GM23338 (cell line): Measurements from ENCODE around the gene AQP9. TPM values are rescaled to one million over a fixed set of nuclear protein-coding genes. Genes with fewer than 3 reads are reported as not detected.

ENCODE experiments used
- ATAC-seq: fragments of 200-7000 bp; cut with Tn5 transposase; 3 replicates; pipeline ENCODE4 v1.9.1; 2020
- DNase-seq: peaks from one replicate; pipeline ENCODE4 v3.0.0-alpha.2; 2015; ENCODE audit warnings: low spot score
- H2AFZ ChIP-seq: fragments of 200-600 bp; sonication (generic); 2 replicates; pipeline ENCODE4 v1.8.0; 2016; ENCODE audit warnings: antibody characterized with exemption, mild to moderate bottlenecking, moderate library complexity
- H3F3A ChIP-seq: fragments of 200-600 bp; sonication (generic); replicated peaks from 2 replicates; pipeline ENCODE4 v1.8.0; 2017; ENCODE audit warnings: antibody characterized with exemption, mixed run types, low read depth
- H3K27ac ChIP-seq: fragments of 200-600 bp; sonication (generic); 2 replicates; pipeline ENCODE4 v1.6.1; 2016; ENCODE audit warnings: low read depth
- H3K27me3 ChIP-seq: fragments of 200-600 bp; sonication (generic); 2 replicates; pipeline ENCODE4 v1.8.0; 2016; ENCODE audit warnings: mild to moderate bottlenecking, mixed run types, moderate library complexity; ENCODE audit not compliant: insufficient read depth
- H3K36me3 ChIP-seq: fragments of 200-600 bp; sonication (generic); 2 replicates; pipeline ENCODE4 v1.8.0; 2016; ENCODE audit warnings: mild to moderate bottlenecking; ENCODE audit not compliant: insufficient read depth
- H3K4me1 ChIP-seq: fragments of 200-600 bp; sonication (generic); 2 replicates; pipeline ENCODE4 v1.8.0; 2016; ENCODE audit warnings: mild to moderate bottlenecking, moderate library complexity; ENCODE audit not compliant: insufficient read depth
- H3K4me2 ChIP-seq: fragments of 200-600 bp; sonication (generic); 2 replicates; pipeline ENCODE4 v1.7.1; 2017; ENCODE audit warnings: mixed run types
- H3K4me3 ChIP-seq: fragments of 200-600 bp; sonication (generic); 2 replicates; pipeline ENCODE4 v1.6.1; 2016; ENCODE audit warnings: mixed run types
- H3K79me2 ChIP-seq: fragments of 200-600 bp; sonication (generic); replicated peaks from 2 replicates; pipeline ENCODE4 v1.8.0; 2017; ENCODE audit warnings: mild to moderate bottlenecking; ENCODE audit not compliant: insufficient read depth
- H3K9me2 ChIP-seq: fragments of 200-600 bp; sonication (generic); 2 replicates; pipeline ENCODE4 v1.8.0; 2017; ENCODE audit not compliant: insufficient read depth
- H4K20me1 ChIP-seq: fragments of 200-600 bp; sonication (generic); replicated peaks from 2 replicates; pipeline ENCODE4 v1.8.0; 2017; ENCODE audit warnings: mild to moderate bottlenecking; ENCODE audit not compliant: insufficient read depth
- H3K27ac Mint-ChIP-seq: 2 replicates; pipeline ENCODE4 v1.8.0; 2020; ENCODE audit warnings: inconsistent platforms, mild to moderate bottlenecking, moderate library complexity, mixed read lengths
- H3K27me3 Mint-ChIP-seq: 3 replicates; pipeline ENCODE4 v1.8.0; 2022; ENCODE audit warnings: low read depth, mild to moderate bottlenecking, moderate library complexity, mixed read lengths, inconsistent platforms; ENCODE audit not compliant: insufficient read depth, poor library complexity
- H3K36me3 Mint-ChIP-seq: 3 replicates; pipeline ENCODE4 v1.8.0; 2021; ENCODE audit warnings: low read depth, mild to moderate bottlenecking, inconsistent platforms, moderate library complexity, mixed read lengths
- H3K4me1 Mint-ChIP-seq: 3 replicates; pipeline ENCODE4 v1.8.0; 2020; ENCODE audit warnings: mild to moderate bottlenecking, inconsistent platforms, mixed read lengths
- H3K4me3 Mint-ChIP-seq: 3 replicates; pipeline ENCODE4 v1.8.0; 2021; ENCODE audit warnings: moderate library complexity, mild to moderate bottlenecking, inconsistent platforms, mixed read lengths
- H3K9me3 Mint-ChIP-seq: 3 replicates; pipeline ENCODE4 v1.8.0; 2020; ENCODE audit warnings: moderate library complexity, mild to moderate bottlenecking, inconsistent platforms, mixed read lengths
- CREB1 ChIP-seq: fragments of 250-450 bp; sonication (Bioruptor Pico); IDR thresholded peaks from 2 replicates; pipeline ENCODE4 v1.5.0; 2020; ENCODE audit warnings: low read depth, mild to moderate bottlenecking, moderate library complexity
- EZH2 ChIP-seq: fragments of 200-600 bp; sonication (generic); IDR thresholded peaks from one replicate; pipeline ENCODE4 v1.8.0; 2017; ENCODE audit warnings: antibody characterized with exemption, mild to moderate bottlenecking, low read depth; ENCODE audit not compliant: unreplicated experiment
- EZH2phosphoT487 ChIP-seq: fragments of 200-600 bp; sonication (generic); IDR thresholded peaks from one replicate; pipeline ENCODE4 v1.8.1; 2018; ENCODE audit warnings: antibody characterized with exemption; ENCODE audit not compliant: unreplicated experiment
- JUNB ChIP-seq: IDR thresholded peaks from one replicate; pipeline ENCODE4 v1.6.1; 2016; ENCODE audit warnings: antibody characterized with exemption; ENCODE audit not compliant: unreplicated experiment
- NANOG ChIP-seq: IDR thresholded peaks from 2 replicates; pipeline ENCODE4 v1.6.1; 2016; ENCODE audit warnings: antibody characterized with exemption, borderline replicate concordance
- POLR2AphosphoS5 ChIP-seq: IDR thresholded peaks from 2 replicates; pipeline ENCODE4 v1.6.1; 2016; ENCODE audit warnings: antibody characterized with exemption, low read depth
- STAT1 ChIP-seq: IDR thresholded peaks from one replicate; pipeline ENCODE4 v1.6.1; 2016; ENCODE audit warnings: antibody characterized with exemption; ENCODE audit not compliant: unreplicated experiment
- ZNF114 ChIP-seq: fragments of 250-450 bp; sonication (Bioruptor Pico); IDR thresholded peaks from 2 replicates; pipeline ENCODE4 v1.5.0; 2020; ENCODE audit warnings: mild to moderate bottlenecking, moderate library complexity
- ZNF331 ChIP-seq: fragments of 250-450 bp; sonication (Bioruptor Pico); IDR thresholded peaks from 2 replicates; pipeline ENCODE4 v1.5.0; 2020; ENCODE audit warnings: low read depth, mild to moderate bottlenecking, moderate library complexity
- polyA plus RNA-seq: library from polyadenylated mRNA; unstranded; fragments of >200 nt; fragmentation: Nextera tagmentation; extraction: Ambion mirVana; gene quantifications from 2 replicates; pipeline ENCODE4 v1.2.1, GENCODE V29; 2016
- total RNA-seq: library from RNA; depleted of rRNA; stranded (reverse); fragments of >200 nt; shearing (Covaris generic); gene quantifications from 2 replicates; pipeline ENCODE4 v1.2.3, GENCODE V29; 2014
- TF ChIP-seq, protein P1 (sequence below): IDR thresholded peaks from one replicate; pipeline ENCODE4 v1.6.1; 2018; ENCODE audit warnings: antibody characterized with exemption; ENCODE audit not compliant: unreplicated experiment
- TF ChIP-seq, protein P2 (sequence below): IDR thresholded peaks from 2 replicates; pipeline ENCODE4 v1.6.1; 2016; ENCODE audit warnings: antibody characterized with exemption
- TF ChIP-seq, protein P3 (sequence below), 2 experiments: fragments of 200-600 bp in 1 of 2; sonication (generic) in 1 of 2; conservative IDR thresholded peaks; 2 replicates each; pipeline versions ENCODE4 v1.5.1 to v1.6.1; 2016 to 2017; ENCODE audit warnings: antibody characterized with exemption in 2 of 2, low read depth in 2 of 2, mild to moderate bottlenecking in 2 of 2, moderate library complexity in 1 of 2

AQP9 gene
- total and polyA plus RNA-seq, 2 experiments from 2014 or later, result not detected

DNA sequence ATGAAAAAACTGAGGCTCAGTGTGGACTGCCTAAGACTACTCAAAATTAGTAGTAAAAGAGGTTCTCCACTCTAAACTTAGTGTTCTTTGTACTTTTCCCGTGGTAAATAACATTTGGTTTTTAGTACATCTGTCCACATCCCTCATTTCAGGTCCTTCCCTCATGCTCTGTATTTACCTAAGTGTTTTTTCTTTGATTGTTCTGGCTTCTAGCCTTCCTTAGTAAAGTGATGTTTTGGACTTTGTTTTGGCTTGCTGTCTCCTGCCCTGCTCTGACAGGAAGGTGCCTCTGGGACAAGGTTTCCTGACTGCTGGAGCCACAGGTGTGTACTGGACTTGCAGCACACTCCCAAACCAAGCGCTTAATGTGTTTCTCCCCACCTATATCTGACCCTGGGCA, 42.8 kb upstream of the AQP9 start (continued):
- TF ChIP-seq, protein P1, sequence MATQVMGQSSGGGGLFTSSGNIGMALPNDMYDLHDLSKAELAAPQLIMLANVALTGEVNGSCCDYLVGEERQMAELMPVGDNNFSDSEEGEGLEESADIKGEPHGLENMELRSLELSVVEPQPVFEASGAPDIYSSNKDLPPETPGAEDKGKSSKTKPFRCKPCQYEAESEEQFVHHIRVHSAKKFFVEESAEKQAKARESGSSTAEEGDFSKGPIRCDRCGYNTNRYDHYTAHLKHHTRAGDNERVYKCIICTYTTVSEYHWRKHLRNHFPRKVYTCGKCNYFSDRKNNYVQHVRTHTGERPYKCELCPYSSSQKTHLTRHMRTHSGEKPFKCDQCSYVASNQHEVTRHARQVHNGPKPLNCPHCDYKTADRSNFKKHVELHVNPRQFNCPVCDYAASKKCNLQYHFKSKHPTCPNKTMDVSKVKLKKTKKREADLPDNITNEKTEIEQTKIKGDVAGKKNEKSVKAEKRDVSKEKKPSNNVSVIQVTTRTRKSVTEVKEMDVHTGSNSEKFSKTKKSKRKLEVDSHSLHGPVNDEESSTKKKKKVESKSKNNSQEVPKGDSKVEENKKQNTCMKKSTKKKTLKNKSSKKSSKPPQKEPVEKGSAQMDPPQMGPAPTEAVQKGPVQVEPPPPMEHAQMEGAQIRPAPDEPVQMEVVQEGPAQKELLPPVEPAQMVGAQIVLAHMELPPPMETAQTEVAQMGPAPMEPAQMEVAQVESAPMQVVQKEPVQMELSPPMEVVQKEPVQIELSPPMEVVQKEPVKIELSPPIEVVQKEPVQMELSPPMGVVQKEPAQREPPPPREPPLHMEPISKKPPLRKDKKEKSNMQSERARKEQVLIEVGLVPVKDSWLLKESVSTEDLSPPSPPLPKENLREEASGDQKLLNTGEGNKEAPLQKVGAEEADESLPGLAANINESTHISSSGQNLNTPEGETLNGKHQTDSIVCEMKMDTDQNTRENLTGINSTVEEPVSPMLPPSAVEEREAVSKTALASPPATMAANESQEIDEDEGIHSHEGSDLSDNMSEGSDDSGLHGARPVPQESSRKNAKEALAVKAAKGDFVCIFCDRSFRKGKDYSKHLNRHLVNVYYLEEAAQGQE, result no peak
- TF ChIP-seq, protein P2, sequence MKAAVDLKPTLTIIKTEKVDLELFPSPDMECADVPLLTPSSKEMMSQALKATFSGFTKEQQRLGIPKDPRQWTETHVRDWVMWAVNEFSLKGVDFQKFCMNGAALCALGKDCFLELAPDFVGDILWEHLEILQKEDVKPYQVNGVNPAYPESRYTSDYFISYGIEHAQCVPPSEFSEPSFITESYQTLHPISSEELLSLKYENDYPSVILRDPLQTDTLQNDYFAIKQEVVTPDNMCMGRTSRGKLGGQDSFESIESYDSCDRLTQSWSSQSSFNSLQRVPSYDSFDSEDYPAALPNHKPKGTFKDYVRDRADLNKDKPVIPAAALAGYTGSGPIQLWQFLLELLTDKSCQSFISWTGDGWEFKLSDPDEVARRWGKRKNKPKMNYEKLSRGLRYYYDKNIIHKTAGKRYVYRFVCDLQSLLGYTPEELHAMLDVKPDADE, result no peak
- TF ChIP-seq ZNF331 (CRISPR knock-in tag), result no peak
- no peak for TF ChIP-seq POLR2AphosphoS5
- TF ChIP-seq NANOG, result no peak
- no peak for TF ChIP-seq STAT1
- TF ChIP-seq, protein P3, sequence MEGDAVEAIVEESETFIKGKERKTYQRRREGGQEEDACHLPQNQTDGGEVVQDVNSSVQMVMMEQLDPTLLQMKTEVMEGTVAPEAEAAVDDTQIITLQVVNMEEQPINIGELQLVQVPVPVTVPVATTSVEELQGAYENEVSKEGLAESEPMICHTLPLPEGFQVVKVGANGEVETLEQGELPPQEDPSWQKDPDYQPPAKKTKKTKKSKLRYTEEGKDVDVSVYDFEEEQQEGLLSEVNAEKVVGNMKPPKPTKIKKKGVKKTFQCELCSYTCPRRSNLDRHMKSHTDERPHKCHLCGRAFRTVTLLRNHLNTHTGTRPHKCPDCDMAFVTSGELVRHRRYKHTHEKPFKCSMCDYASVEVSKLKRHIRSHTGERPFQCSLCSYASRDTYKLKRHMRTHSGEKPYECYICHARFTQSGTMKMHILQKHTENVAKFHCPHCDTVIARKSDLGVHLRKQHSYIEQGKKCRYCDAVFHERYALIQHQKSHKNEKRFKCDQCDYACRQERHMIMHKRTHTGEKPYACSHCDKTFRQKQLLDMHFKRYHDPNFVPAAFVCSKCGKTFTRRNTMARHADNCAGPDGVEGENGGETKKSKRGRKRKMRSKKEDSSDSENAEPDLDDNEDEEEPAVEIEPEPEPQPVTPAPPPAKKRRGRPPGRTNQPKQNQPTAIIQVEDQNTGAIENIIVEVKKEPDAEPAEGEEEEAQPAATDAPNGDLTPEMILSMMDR (conservative IDR thresholded peaks at IDR 0.05; ENCODE audit: low read depth in 2 of 2), result no peak
- no peak for TF ChIP-seq CREB1
- no peak for TF ChIP-seq EZH2phosphoT487
- no peak for TF ChIP-seq ZNF114 (CRISPR knock-in tag)
- no peak for TF ChIP-seq EZH2
- TF ChIP-seq JUNB, result no peak

DNA sequence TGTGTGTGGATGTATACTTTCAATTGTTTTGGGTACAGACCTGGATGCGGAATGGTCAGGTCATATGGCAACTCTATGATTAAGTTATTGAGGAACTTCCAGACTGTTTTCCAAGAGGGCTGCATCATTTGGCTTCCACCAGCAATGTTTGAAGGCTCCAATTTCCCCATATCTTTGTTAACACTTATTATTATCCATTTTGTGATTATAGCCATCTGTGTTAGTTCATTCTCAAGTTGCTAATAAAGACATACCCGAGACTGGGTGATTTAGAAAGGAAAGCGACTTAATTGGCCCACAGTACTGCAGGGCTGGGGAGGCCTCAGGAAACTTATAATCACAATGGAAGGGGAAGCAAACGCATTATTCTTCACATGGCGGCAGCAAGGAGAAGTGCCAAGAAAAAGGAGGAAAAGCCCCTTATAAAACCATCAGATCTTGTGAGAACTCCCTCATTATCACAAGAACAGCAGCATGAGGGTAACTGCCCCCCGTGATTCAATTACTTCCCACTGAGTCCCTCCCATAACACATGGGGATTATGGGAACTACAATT, 41.6 kb upstream of the AQP9 start:
- no peak for TF ChIP-seq STAT1

More for the DNA sequence above, 41.6 kb upstream of the AQP9 start:
- Mint-ChIP-seq H3K27me3 (no peaks in the 10 kb centered on the region), H3K4me1 (peaks cover 3% of the 10 kb centered on the region; the same call in 2 of the 3 replicates), H3K4me3 (no peak overlapping the region), H3K9me3 (no peaks in the 10 kb centered on the region; the same call in 2 of the 3 replicates), H3K36me3 (no peaks in the 10 kb centered on the region), H3K27ac (no peak overlapping the region)
- no peak overlapping the region for H2AFZ ChIP-seq
- H4K20me1 ChIP-seq, result no peaks in the 10 kb centered on the region
- no peaks in the 10 kb centered on the region for H3F3A ChIP-seq
- H3K27me3 ChIP-seq, result no peaks in the 10 kb centered on the region
- H3K79me2 ChIP-seq, result no peaks in the 10 kb centered on the region
- no peaks in the 10 kb centered on the region for H3K4me1 ChIP-seq
- H3K4me3 ChIP-seq, result no peak overlapping the region
- H3K4me2 ChIP-seq, result no peak overlapping the region
- no peak for ATAC-seq
- no peak for DNase-seq
- H3K36me3 ChIP-seq, result no peaks in the 10 kb centered on the region
- no peak overlapping the region for H3K27ac ChIP-seq
- no peaks in the 10 kb centered on the region for H3K9me2 ChIP-seq
